Retinal pigment epithelial cell (primary cell): ENCODE measurements around the gene FAM13A.

ENCODE experiments used
- DNase-seq: peaks from one replicate; pipeline ENCODE4 v3.0.0-alpha.2; 2010; ENCODE audit warnings: low read depth
- H3K4me3 ChIP-seq: 2 replicates; pipeline ENCODE4 v1.5.1; 2011; ENCODE audit warnings: mild to moderate bottlenecking, low read length, control low read depth, moderate library complexity
- TF ChIP-seq, protein P1 (sequence below): conservative IDR thresholded peaks from 2 replicates; pipeline ENCODE4 v1.5.1; 2011; ENCODE audit warnings: low read depth, low read length, control low read depth, inconsistent platforms

Gene FAM13A

GRCh38 chr4:89056953-89057398, at the start of gene FAM13A:
Gene FAM13A, minus strand, starts transcription at chr4:89057185. Its CDS starts 221 bp downstream, at chr4:89056964.
- H3K4me3 ChIP-seq = peak within 1 kb of the TSS; percentile 53
- TF ChIP-seq, protein P1, sequence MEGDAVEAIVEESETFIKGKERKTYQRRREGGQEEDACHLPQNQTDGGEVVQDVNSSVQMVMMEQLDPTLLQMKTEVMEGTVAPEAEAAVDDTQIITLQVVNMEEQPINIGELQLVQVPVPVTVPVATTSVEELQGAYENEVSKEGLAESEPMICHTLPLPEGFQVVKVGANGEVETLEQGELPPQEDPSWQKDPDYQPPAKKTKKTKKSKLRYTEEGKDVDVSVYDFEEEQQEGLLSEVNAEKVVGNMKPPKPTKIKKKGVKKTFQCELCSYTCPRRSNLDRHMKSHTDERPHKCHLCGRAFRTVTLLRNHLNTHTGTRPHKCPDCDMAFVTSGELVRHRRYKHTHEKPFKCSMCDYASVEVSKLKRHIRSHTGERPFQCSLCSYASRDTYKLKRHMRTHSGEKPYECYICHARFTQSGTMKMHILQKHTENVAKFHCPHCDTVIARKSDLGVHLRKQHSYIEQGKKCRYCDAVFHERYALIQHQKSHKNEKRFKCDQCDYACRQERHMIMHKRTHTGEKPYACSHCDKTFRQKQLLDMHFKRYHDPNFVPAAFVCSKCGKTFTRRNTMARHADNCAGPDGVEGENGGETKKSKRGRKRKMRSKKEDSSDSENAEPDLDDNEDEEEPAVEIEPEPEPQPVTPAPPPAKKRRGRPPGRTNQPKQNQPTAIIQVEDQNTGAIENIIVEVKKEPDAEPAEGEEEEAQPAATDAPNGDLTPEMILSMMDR = no peak
- DNase-seq = peak; percentile 99

GRCh38 chr4:89105726-89106125, 48.7 kb upstream of the FAM13A start:
- no peak overlapping the region for H3K4me3 ChIP-seq
- TF ChIP-seq, protein P1 = no peak
- no peak for DNase-seq

DNA sequence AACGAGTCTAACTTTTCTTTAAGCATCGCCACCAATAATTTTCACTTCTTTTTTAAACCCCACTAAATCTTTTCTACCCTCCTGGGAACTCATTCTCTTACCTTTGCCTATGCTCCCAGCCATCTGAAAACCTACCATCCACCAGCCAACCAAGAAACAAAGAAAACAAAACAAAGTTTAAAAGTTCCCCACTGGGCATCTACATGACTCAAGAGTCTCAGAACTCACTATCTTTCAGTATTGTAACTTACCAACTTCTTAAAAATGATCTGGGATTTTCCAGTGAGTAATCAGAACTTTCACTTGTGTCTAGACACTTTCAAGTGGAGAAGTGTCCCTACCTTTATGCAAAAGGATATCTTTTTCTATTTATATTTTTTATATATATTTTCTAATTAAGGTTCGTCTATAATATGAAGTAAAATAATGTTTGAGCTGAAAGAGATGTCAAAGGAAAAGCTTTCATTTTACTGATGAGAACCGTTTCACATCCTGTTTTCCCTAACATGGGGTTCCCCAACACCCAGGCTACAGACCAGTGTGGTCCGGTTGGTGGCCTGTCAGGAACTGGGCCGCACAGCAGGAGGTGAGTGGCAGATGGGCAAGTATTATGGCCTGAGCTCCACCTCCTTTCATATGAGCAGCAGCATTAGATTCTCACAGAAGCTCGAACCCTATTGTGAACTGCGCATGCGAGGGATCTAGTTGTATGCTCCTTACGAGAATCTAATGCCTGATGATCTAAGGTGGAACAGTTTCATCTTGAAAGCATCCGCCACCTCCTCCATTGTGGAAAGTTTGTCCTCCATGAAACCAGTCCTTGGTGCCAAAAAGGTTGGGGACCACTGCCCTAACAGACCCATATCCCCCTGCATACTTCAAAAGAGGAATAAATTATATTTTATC, 44.5 kb upstream of the FAM13A start:
- no peak for DNase-seq
- TF ChIP-seq, protein P1 = no peak
- no peak overlapping the region for H3K4me3 ChIP-seq

DNA sequence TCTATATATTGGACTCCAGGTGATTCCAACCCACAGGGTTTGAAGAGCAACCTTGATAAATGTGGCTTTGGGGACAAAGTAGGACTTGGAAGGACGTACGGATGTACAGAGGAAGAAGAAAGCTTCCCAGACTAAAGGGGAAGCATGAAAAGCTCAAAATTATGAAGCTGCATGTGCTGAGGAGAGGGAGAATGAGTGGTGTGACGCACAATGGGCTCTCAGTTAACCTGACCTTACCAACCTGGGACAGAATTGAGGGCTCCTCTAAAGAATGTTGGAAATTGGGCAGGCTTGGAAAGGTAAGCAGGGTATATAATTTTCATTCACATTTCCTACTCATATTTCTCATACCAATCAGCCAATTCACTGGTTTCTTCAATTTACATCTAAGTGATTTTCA, 43.9 kb upstream of the FAM13A start:
- TF ChIP-seq, protein P1 = no peak
- H3K4me3 ChIP-seq = no peak overlapping the region
- no peak for DNase-seq

GRCh38 chr4:89099471-89099870, 42.5 kb upstream of the FAM13A start:
- no peak for DNase-seq
- no peak overlapping the region for H3K4me3 ChIP-seq
- TF ChIP-seq, protein P1 = no peak

- TF ChIP-seq, protein P1 = no peak
- no peak overlapping the region for H3K4me3 ChIP-seq
- no peak for DNase-seq
Observed at GRCh38 chr4:89099034-89099433, 42.0 kb upstream of the FAM13A start.

DNA sequence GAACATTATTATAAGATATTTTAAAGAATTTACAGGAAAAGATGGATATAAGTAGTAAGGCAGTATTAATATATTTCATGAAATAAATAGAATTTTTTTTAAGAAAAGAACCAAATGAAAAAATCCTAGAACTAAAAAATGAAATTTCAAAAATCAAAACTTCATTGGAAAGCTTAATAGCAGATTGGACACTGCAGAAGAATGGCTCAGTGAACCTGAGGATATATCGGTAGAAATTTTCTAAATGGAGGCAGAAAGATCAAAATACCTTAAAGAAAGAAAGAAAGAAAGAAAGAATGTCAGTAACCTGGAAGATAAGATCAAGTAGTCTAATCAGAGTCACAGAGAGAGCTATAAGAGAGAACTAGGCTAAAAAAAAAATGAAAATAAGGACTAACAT, 21.3 kb upstream of the FAM13A start:
- DNase-seq = no peak
- no peak overlapping the region for H3K4me3 ChIP-seq
- TF ChIP-seq, protein P1 = no peak
